BLaER1 treated with 17β-estradiol and CSF1 and Interleukin-3, amounts not matched to agents 10 nM and 100 nM (cell line): ENCODE measurements around the gene ALDH9A1.
"Not testable (repeated sequence)": the region's sequence is repeated elsewhere in the genome, so short reads cannot be mapped to it uniquely, and the experiment has no call there.

Source experiments
- H3K27ac ChIP-seq, 11 experiments: shearing (Covaris generic); formaldehyde crosslinking; 2 replicates each; pipeline ENCODE4 v1.8.1; 2022
- H3K27me3 ChIP-seq, 11 experiments: shearing (Covaris generic); formaldehyde crosslinking; 2 replicates each; pipeline ENCODE4 v1.8.1; 2022
- H3K36me3 ChIP-seq, 11 experiments: shearing (Covaris generic); formaldehyde crosslinking; 2 replicates each; pipeline ENCODE4 v1.8.1; 2022
- H3K4me1 ChIP-seq, 10 experiments: shearing (Covaris generic); formaldehyde crosslinking; 2 replicates each; pipeline ENCODE4 v1.8.1; 2022
- H3K4me2 ChIP-seq, 11 experiments: shearing (Covaris generic); formaldehyde crosslinking; 2 replicates each; pipeline ENCODE4 v1.8.1; 2022
- H3K4me3 ChIP-seq, 10 experiments: shearing (Covaris generic); formaldehyde crosslinking; 2 replicates each; pipeline ENCODE4 v1.8.1; 2022
- H3K9ac ChIP-seq, 11 experiments: shearing (Covaris generic); formaldehyde crosslinking; 2 replicates each; pipeline ENCODE4 v1.8.1; 2022
- H3K9me3 ChIP-seq, 11 experiments: shearing (Covaris generic); formaldehyde crosslinking; replicated peaks in 1 of 11; 2 replicates each; pipeline ENCODE4 v1.8.1; 2022
- H4K20me1 ChIP-seq, 11 experiments: shearing (Covaris generic); formaldehyde crosslinking; 2 replicates each; pipeline ENCODE4 v1.8.1; 2022
- Cebpa-rat ChIP-seq, 11 experiments: shearing (Covaris generic); IDR thresholded peaks; 2 replicates each; pipeline ENCODE4 v1.8.1; 2022

ALDH9A1 gene

GRCh38 chr1:165697881-165698760, at the start of gene ALDH9A1:
Gene ALDH9A1, minus strand, starts transcription at chr1:165698562. Its CDS starts 4 bp downstream, at chr1:165698558.
- H3K27ac ChIP-seq = peak within 1 kb of the TSS; percentile 81 to 96 (median 95)
- TF ChIP-seq Cebpa-rat (IDR thresholded peaks at IDR 0.05) = no peak
- H3K4me2 ChIP-seq = peak within 1 kb of the TSS; percentile 70 to 92 (median 85)
- peaks cover 9 to 19% (median 13%) of the 10 kb centered on the region in 11 experiments for H3K36me3 ChIP-seq
- H3K4me1 ChIP-seq = peaks cover 25 to 50% (median 41%) of the 10 kb centered on the region in 10 experiments
- H4K20me1 ChIP-seq = peaks cover 0 to 32% (median 17%) of the 10 kb centered on the region in 11 experiments; a peak in 15 of 22 replicates
- peak within 1 kb of the TSS; percentile 68 to 84 (median 77) for H3K4me3 ChIP-seq
- H3K27me3 ChIP-seq = no peaks in the 10 kb centered on the region
- peak within 1 kb of the TSS; percentile 84 to 97 (median 93) for H3K9ac ChIP-seq
- H3K9me3 ChIP-seq = peaks cover 0 to 11% (median 9%) of the 10 kb centered on the region in 11 experiments; a peak in 12 of 22 replicates

GRCh38 chr1:165747632-165748447, 49.5 kb upstream of the ALDH9A1 start:
- Histone ChIP-seq H3K4me1 (no peaks in the 10 kb centered on the region), H3K36me3 (peaks cover 62 to 95% (median 75%) of the 10 kb centered on the region in 11 experiments), H3K4me3 (no peak overlapping the region), H3K27me3 (no peaks in the 10 kb centered on the region), H3K27ac (no peak overlapping the region), H3K4me2 (no peak overlapping the region), H4K20me1 (no peaks in the 10 kb centered on the region), H3K9me3 (no peaks in the 10 kb centered on the region), H3K9ac (no peak overlapping the region)
- TF ChIP-seq Cebpa-rat (IDR thresholded peaks at IDR 0.05) = no peak

- not testable (repeated sequence) for H3K4me3 ChIP-seq, H4K20me1 ChIP-seq, H3K27ac ChIP-seq, H3K4me2 ChIP-seq, H3K9me3 ChIP-seq, H3K4me1 ChIP-seq, H3K27me3 ChIP-seq, H3K9ac ChIP-seq
- peaks cover 66 to 96% (median 76%) of the 10 kb centered on the region in 11 experiments for H3K36me3 ChIP-seq
Observed at GRCh38 chr1:165744913-165745312, 46.6 kb upstream of the ALDH9A1 start.

GRCh38 chr1:165742194-165742593, 43.8 kb upstream of the ALDH9A1 start:
- Histone ChIP-seq H4K20me1 (peaks cover 0 to 16% (median 0%) of the 10 kb centered on the region in 11 experiments; a peak in 4 of 22 replicates), H3K36me3 (peaks cover 64 to 100% (median 80%) of the 10 kb centered on the region in 11 experiments), H3K9me3 (peaks cover 0 to under 1% (median 0%) of the 10 kb centered on the region in 11 experiments; a peak in 3 of 22 replicates), H3K9ac (no peak overlapping the region), H3K4me1 (peaks cover 0 to 18% (median 4%) of the 10 kb centered on the region in 10 experiments; a peak in 6 of 20 replicates), H3K27ac (no peak overlapping the region), H3K4me2 (no peak overlapping the region), H3K4me3 (no peak overlapping the region), H3K27me3 (no peaks in the 10 kb centered on the region)
- no peak for TF ChIP-seq Cebpa-rat (IDR thresholded peaks at IDR 0.05)

DNA sequence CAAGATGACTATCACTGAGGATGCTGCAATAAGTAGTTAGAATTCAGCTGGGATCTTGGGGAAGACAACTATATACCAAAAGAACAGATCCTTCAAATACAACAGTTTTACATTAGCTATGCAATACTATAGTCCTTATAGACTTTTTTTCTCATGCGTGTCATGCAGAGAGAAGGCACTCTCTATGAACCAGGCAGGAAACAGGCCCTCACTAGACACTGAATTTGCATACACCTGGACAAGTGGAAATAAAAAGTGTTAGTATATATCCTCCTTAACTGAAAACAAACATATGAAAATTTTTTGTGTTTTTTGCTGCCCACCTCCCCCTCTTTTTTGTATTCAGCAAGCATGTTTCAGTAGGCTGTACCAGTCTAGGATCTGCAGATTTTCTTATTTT, 40.4 kb upstream of the ALDH9A1 start:
- TF ChIP-seq Cebpa-rat (IDR thresholded peaks at IDR 0.05) = no peak
- H3K4me2 ChIP-seq = peak overlapping the region in 6 of 11 experiments; percentile 14 to 47 (median 26); a peak in 6 of 22 replicates

DNA sequence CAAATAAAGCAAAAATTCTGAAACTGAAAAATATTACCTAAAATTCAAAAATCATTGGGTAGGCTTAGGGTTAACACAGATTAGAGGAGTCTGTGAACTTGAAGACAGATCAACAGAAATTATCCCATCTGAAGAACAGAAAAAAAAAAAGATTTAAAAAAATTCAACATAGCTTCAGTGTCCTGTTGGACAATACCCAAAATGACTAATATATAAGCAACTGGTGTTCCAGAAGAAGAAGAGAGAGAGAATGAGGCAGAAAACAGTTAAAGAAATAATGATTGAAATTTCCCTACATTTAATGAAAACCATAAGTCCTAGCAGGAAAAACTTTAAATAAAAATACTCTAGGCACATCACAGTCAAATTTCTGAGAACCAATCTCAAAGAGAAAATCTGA, 38.8 kb upstream of the ALDH9A1 start:
- Histone ChIP-seq H3K9ac (no peak overlapping the region), H3K4me1 (peaks cover 0 to 23% (median 4%) of the 10 kb centered on the region in 10 experiments; a peak in 6 of 20 replicates), H3K27me3 (no peaks in the 10 kb centered on the region), H3K4me3 (no peak overlapping the region), H3K36me3 (peaks cover 59 to 94% (median 79%) of the 10 kb centered on the region in 11 experiments), H4K20me1 (peaks cover 0 to 16% (median 0%) of the 10 kb centered on the region in 11 experiments; a peak in 4 of 22 replicates), H3K4me2 (no peak overlapping the region), H3K9me3 (peaks cover 0 to 7% (median 0%) of the 10 kb centered on the region in 11 experiments; a peak in 5 of 22 replicates), H3K27ac (no peak overlapping the region)
- TF ChIP-seq Cebpa-rat (IDR thresholded peaks at IDR 0.05) = no peak

More for the DNA sequence above, 40.4 kb upstream of the ALDH9A1 start:
- Histone ChIP-seq H3K27ac (no peak overlapping the region), H3K4me1 (peaks cover 0 to 23% (median 4%) of the 10 kb centered on the region in 10 experiments; a peak in 6 of 20 replicates), H3K27me3 (no peaks in the 10 kb centered on the region), H4K20me1 (peaks cover 0 to 16% (median 0%) of the 10 kb centered on the region in 11 experiments; a peak in 4 of 22 replicates), H3K36me3 (peaks cover 66 to 100% (median 82%) of the 10 kb centered on the region in 11 experiments), H3K9me3 (peaks cover 0 to 7% (median 0%) of the 10 kb centered on the region in 11 experiments; a peak in 5 of 22 replicates), H3K4me3 (no peak overlapping the region), H3K9ac (no peak overlapping the region)

GRCh38 chr1:165734906-165735305, 36.5 kb upstream of the ALDH9A1 start:
- H3K4me2 ChIP-seq = no peak overlapping the region
- H3K27ac ChIP-seq = no peak overlapping the region
- H3K36me3 ChIP-seq = peaks cover 43 to 92% (median 66%) of the 10 kb centered on the region in 11 experiments
- peaks cover 0 to 23% (median 4%) of the 10 kb centered on the region in 10 experiments; a peak in 6 of 20 replicates for H3K4me1 ChIP-seq
- no peaks in the 10 kb centered on the region for H3K27me3 ChIP-seq
- TF ChIP-seq Cebpa-rat (IDR thresholded peaks at IDR 0.05) = no peak
- H3K9ac ChIP-seq = no peak overlapping the region
- peaks cover 0 to 7% (median 0%) of the 10 kb centered on the region in 11 experiments; a peak in 5 of 22 replicates for H3K9me3 ChIP-seq
- H4K20me1 ChIP-seq = peaks cover 0 to 16% (median 0%) of the 10 kb centered on the region in 11 experiments; a peak in 4 of 22 replicates
- H3K4me3 ChIP-seq = no peak overlapping the region

GRCh38 chr1:165726841-165727240, 28.5 kb upstream of the ALDH9A1 start:
- Histone ChIP-seq H3K4me1 (no peaks in the 10 kb centered on the region), H3K27me3 (no peaks in the 10 kb centered on the region), H3K36me3 (peaks cover 29 to 61% (median 34%) of the 10 kb centered on the region in 11 experiments; a peak in 21 of 22 replicates), H3K4me2 (no peak overlapping the region), H4K20me1 (no peaks in the 10 kb centered on the region), H3K27ac (no peak overlapping the region), H3K4me3 (no peak overlapping the region), H3K9ac (no peak overlapping the region), H3K9me3 (no peaks in the 10 kb centered on the region)
- no peak for TF ChIP-seq Cebpa-rat (IDR thresholded peaks at IDR 0.05)
